ENCODE data around the gene TBCD. TPM values are rescaled to one million over a fixed set of nuclear protein-coding genes. Genes with fewer than 3 reads are reported as not detected.

The TBCD gene
- polyA plus RNA-seq, 2 donors = 54.4 to 62.8 TPM

- 97 to 98% methylated on average over 17 of the region's 17 CpGs for WGBS, 2 donors
- no peaks in the 10 kb centered on the region for H3K4me1 ChIP-seq (ENCODE audit: control insufficient read depth in 2 of 2, insufficient read depth in 2 of 2, low read length in 1 of 2)
- no peaks in the 10 kb centered on the region for H3K27me3 ChIP-seq (ENCODE audit: control insufficient read depth in 1 of 2, insufficient read depth in 2 of 2, low read length in 2 of 2)
- no peak overlapping the region for H3K27ac ChIP-seq (ENCODE audit: low read depth in 2 of 2, low read length in 1 of 2)
- H3K4me3 ChIP-seq (ENCODE audit: low read depth in 1 of 2, low read length in 2 of 2) = no peak overlapping the region
- no peaks in the 10 kb centered on the region for H3K9me3 ChIP-seq (ENCODE audit: control insufficient read depth in 2 of 2, insufficient read depth in 1 of 2, low read depth in 1 of 2, low read length in 1 of 2)
- H3K36me3 ChIP-seq (ENCODE audit: control insufficient read depth in 2 of 2, insufficient read depth in 2 of 2, low read length in 1 of 2) = peaks cover 16 to 75% of the 10 kb centered on the region in 2 donors
Measured at GRCh38 chr17:82927311-82927660, 175.4 kb downstream of the TBCD start.

DNA sequence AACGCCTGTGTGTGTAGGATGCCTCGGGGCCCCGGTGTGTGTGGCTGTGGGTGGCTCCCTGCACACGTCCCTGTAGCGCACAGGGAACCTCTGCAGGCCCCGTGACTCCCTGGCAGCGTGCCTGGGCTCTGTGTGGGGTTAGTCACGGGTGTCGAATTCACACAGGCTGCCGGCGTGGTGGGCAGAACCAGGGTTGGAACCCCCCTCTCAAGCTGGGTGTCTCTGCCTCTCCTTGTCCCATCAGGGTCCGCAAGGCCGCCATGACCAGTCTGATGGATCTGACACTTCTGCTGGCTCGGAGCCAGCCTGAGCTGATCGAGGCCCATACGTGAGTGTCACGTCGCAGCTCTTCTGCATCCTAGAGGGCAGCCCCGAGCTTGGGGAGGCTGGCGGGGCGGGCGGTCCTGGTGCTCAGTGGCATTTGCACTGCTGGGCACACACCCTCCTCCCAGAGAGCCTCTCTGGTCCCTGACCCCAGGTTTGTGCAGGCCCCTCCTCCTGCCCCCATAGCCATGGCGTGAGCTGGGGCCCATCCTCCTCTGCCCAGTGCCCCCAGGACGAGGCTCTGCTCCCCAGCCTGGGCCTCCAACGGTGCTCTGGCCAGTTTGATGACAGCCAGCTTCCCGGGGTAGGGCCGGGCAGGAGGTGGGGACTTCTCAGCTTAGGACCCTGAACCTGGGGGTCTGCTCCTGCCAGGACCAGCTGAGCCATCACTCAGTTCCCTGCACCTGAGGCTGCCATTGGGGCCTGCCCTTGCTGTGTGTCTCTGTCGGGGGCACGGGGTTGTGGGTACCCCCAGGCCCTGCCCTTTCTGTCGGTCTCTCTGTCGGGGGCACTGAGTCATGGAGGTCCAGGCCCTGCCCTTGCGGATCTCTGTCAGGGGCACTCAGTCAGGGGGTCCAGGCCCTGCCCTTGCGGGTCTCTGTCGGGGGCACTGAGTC, 176.1 kb downstream of the TBCD start:
- Histone ChIP-seq H3K36me3 (ENCODE audit: control insufficient read depth in 2 of 2, insufficient read depth in 2 of 2, low read length in 1 of 2) (peaks cover 16 to 78% of the 10 kb centered on the region in 2 donors), H3K4me3 (ENCODE audit: low read depth in 1 of 2, low read length in 2 of 2) (no peak overlapping the region), H3K4me1 (ENCODE audit: control insufficient read depth in 2 of 2, insufficient read depth in 2 of 2, low read length in 1 of 2) (no peaks in the 10 kb centered on the region), H3K9me3 (ENCODE audit: control insufficient read depth in 2 of 2, insufficient read depth in 1 of 2, low read depth in 1 of 2, low read length in 1 of 2) (no peaks in the 10 kb centered on the region), H3K27ac (ENCODE audit: low read depth in 2 of 2, low read length in 1 of 2) (no peak overlapping the region), H3K27me3 (ENCODE audit: control insufficient read depth in 1 of 2, insufficient read depth in 2 of 2, low read length in 2 of 2) (no peaks in the 10 kb centered on the region)
- WGBS, 2 donors = 88 to 89% methylated on average over 33 to 34 of the region's 34 CpGs

- H3K36me3 ChIP-seq (ENCODE audit: control insufficient read depth in 2 of 2, insufficient read depth in 2 of 2, low read length in 1 of 2) = peaks cover 16 to 76% of the 10 kb centered on the region in 2 donors
- WGBS, 2 donors = 96 to 97% methylated on average over 34 to 35 of the region's 35 CpGs
Measured at GRCh38 chr17:82929011-82929622, 177.3 kb downstream of the TBCD start.

GRCh38 chr17:82929676-82930042, 177.8 kb downstream of the TBCD start:
- Histone ChIP-seq H3K27me3 (ENCODE audit: control insufficient read depth in 1 of 2, insufficient read depth in 2 of 2, low read length in 2 of 2) (no peaks in the 10 kb centered on the region), H3K9me3 (ENCODE audit: control insufficient read depth in 2 of 2, insufficient read depth in 1 of 2, low read depth in 1 of 2, low read length in 1 of 2) (no peaks in the 10 kb centered on the region), H3K4me1 (ENCODE audit: control insufficient read depth in 2 of 2, insufficient read depth in 2 of 2, low read length in 1 of 2) (no peaks in the 10 kb centered on the region), H3K27ac (ENCODE audit: low read depth in 2 of 2, low read length in 1 of 2) (no peak overlapping the region), H3K36me3 (ENCODE audit: control insufficient read depth in 2 of 2, insufficient read depth in 2 of 2, low read length in 1 of 2) (peaks cover 16 to 73% of the 10 kb centered on the region in 2 donors), H3K4me3 (ENCODE audit: low read depth in 1 of 2, low read length in 2 of 2) (no peak overlapping the region)
- 94 to 96% methylated on average over 9 of the region's 9 CpGs for WGBS, 2 donors

More at GRCh38 chr17:82929011-82929622, 177.3 kb downstream of the TBCD start:
- H3K27me3 ChIP-seq (ENCODE audit: control insufficient read depth in 1 of 2, insufficient read depth in 2 of 2, low read length in 2 of 2) = no peaks in the 10 kb centered on the region
- H3K4me3 ChIP-seq (ENCODE audit: low read depth in 1 of 2, low read length in 2 of 2) = no peak overlapping the region
- H3K27ac ChIP-seq (ENCODE audit: low read depth in 2 of 2, low read length in 1 of 2) = no peak overlapping the region
- no peaks in the 10 kb centered on the region for H3K9me3 ChIP-seq (ENCODE audit: control insufficient read depth in 2 of 2, insufficient read depth in 1 of 2, low read depth in 1 of 2, low read length in 1 of 2)
- H3K4me1 ChIP-seq (ENCODE audit: control insufficient read depth in 2 of 2, insufficient read depth in 2 of 2, low read length in 1 of 2) = no peaks in the 10 kb centered on the region

DNA sequence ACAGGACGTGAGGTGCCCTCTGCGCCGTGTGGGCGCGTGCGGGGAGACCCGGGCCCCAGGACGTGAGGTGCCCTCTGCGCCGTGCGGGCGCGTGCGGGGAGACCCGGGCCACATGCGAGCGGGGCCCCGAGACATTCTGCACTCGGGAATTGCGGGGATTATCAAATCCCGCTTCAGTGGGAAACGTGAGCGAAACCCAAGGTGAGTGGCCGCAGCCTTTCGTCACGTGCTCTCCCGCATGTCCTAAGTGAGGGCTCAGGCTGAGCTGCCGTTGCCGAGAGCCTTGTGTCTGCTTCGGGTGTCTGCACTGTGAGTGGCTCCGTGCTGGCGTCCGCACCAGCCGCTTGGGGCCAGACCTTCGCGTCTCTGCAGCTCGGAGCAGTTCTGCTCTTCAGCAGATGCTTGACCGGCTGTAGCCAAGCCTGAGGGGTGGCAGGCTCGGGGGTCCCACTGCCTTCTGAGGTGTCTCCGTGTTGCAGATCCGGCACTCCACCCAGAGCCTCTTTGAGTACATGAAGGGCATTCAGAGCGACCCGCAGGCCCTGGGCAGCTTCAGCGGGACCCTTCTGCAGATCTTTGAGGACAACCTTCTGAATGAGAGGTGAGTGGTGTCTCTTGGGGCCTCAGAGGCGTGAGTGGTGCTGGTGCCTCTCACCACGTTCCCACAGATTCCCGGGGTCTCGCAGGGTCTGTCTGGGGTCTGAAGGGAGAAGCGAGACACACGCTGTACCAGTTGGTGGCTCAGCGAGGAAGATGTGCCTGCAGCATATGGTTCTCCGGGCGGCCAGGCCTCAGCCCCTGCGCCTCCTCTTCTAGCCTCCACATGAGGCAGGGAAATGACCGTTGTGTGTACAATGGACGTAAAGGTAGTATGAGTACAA, 178.4 kb downstream of the TBCD start:
- H3K27me3 ChIP-seq (ENCODE audit: control insufficient read depth in 1 of 2, insufficient read depth in 2 of 2, low read length in 2 of 2) = no peaks in the 10 kb centered on the region
- H3K27ac ChIP-seq (ENCODE audit: low read depth in 2 of 2, low read length in 1 of 2) = no peak overlapping the region
- WGBS, 2 donors = 96 to 98% methylated on average over 56 of the region's 56 CpGs
- H3K4me3 ChIP-seq (ENCODE audit: low read depth in 1 of 2, low read length in 2 of 2) = no peak overlapping the region
- peaks cover 16 to 67% of the 10 kb centered on the region in 2 donors for H3K36me3 ChIP-seq (ENCODE audit: control insufficient read depth in 2 of 2, insufficient read depth in 2 of 2, low read length in 1 of 2)
- no peaks in the 10 kb centered on the region for H3K4me1 ChIP-seq (ENCODE audit: control insufficient read depth in 2 of 2, insufficient read depth in 2 of 2, low read length in 1 of 2)
- H3K9me3 ChIP-seq (ENCODE audit: control insufficient read depth in 2 of 2, insufficient read depth in 1 of 2, low read depth in 1 of 2, low read length in 1 of 2) = no peaks in the 10 kb centered on the region

DNA sequence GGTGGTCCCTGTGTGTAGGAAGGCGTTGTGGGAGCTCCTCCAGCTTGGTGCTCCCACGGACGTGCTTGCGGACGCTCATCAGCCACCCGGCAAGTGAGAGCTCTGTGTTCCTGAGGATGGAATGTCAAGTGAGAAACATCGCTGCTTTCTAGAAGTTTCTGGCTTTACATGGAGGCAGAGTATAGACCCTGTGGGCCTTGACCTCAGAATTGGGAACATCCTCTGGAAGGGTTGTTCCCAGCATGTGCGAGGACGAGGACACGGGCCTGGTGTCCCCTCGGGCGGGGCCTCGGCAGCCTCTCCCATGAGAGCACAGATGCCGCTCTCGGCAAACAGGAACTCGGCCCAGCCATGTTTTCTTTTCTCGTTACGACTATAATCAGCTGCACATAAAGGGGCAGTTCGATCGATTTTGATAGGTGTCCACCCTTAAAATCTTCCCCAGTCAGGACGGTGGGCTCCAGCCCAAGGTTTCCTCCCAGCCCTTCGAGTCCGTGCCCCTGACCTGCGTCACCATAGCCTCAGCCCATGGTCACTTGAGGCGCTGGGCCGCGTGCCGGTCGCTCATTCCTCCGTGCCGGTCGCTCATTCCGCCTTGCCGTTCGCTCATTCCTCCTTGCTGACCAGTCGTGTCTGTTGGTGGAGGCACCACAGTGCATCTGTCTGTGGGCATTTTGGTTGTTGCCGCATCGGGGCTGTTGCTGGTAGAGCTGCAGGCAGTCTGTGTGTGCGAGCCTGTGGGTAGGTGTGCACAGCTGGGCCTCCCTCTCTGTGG, 179.2 kb downstream of the TBCD start:
- no peak overlapping the region for H3K27ac ChIP-seq (ENCODE audit: low read depth in 2 of 2, low read length in 1 of 2)
- 95 to 96% methylated on average over 39 of the region's 39 CpGs for WGBS, 2 donors

GRCh38 chr17:82931699-82932517, 180.0 kb downstream of the TBCD start:
- Histone ChIP-seq H3K36me3 (ENCODE audit: control insufficient read depth in 2 of 2, insufficient read depth in 2 of 2, low read length in 1 of 2) (peaks cover 17 to 60% of the 10 kb centered on the region in 2 donors), H3K4me3 (ENCODE audit: low read depth in 1 of 2, low read length in 2 of 2) (no peak overlapping the region), H3K27me3 (ENCODE audit: control insufficient read depth in 1 of 2, insufficient read depth in 2 of 2, low read length in 2 of 2) (no peaks in the 10 kb centered on the region), H3K4me1 (ENCODE audit: control insufficient read depth in 2 of 2, insufficient read depth in 2 of 2, low read length in 1 of 2) (no peaks in the 10 kb centered on the region), H3K27ac (ENCODE audit: low read depth in 2 of 2, low read length in 1 of 2) (no peak overlapping the region), H3K9me3 (ENCODE audit: control insufficient read depth in 2 of 2, insufficient read depth in 1 of 2, low read depth in 1 of 2, low read length in 1 of 2) (no peaks in the 10 kb centered on the region)
- 83 to 85% methylated on average over 29 of the region's 29 CpGs for WGBS, 2 donors

More for the DNA sequence above, 179.2 kb downstream of the TBCD start:
- Histone ChIP-seq H3K4me3 (ENCODE audit: low read depth in 1 of 2, low read length in 2 of 2) (no peak overlapping the region), H3K27me3 (ENCODE audit: control insufficient read depth in 1 of 2, insufficient read depth in 2 of 2, low read length in 2 of 2) (no peaks in the 10 kb centered on the region), H3K4me1 (ENCODE audit: control insufficient read depth in 2 of 2, insufficient read depth in 2 of 2, low read length in 1 of 2) (no peaks in the 10 kb centered on the region), H3K36me3 (ENCODE audit: control insufficient read depth in 2 of 2, insufficient read depth in 2 of 2, low read length in 1 of 2) (peaks cover 18 to 63% of the 10 kb centered on the region in 2 donors), H3K9me3 (ENCODE audit: control insufficient read depth in 2 of 2, insufficient read depth in 1 of 2, low read depth in 1 of 2, low read length in 1 of 2) (no peaks in the 10 kb centered on the region)

GRCh38 chr17:82932518-82933310, 180.8 kb downstream of the TBCD start:
- Histone ChIP-seq H3K9me3 (ENCODE audit: control insufficient read depth in 2 of 2, insufficient read depth in 1 of 2, low read depth in 1 of 2, low read length in 1 of 2) (no peaks in the 10 kb centered on the region), H3K36me3 (ENCODE audit: control insufficient read depth in 2 of 2, insufficient read depth in 2 of 2, low read length in 1 of 2) (peaks cover 16 to 61% of the 10 kb centered on the region in 2 donors), H3K27ac (ENCODE audit: low read depth in 2 of 2, low read length in 1 of 2) (no peak overlapping the region), H3K4me1 (ENCODE audit: control insufficient read depth in 2 of 2, insufficient read depth in 2 of 2, low read length in 1 of 2) (no peaks in the 10 kb centered on the region), H3K4me3 (ENCODE audit: low read depth in 1 of 2, low read length in 2 of 2) (no peak overlapping the region), H3K27me3 (ENCODE audit: control insufficient read depth in 1 of 2, insufficient read depth in 2 of 2, low read length in 2 of 2) (no peaks in the 10 kb centered on the region)
- 90 to 91% methylated on average over 28 of the region's 28 CpGs for WGBS, 2 donors

Measured in esophagus (tissue), 2 donors.